COLO668 (cell line): Measurements from ENCODE around the gene FGF14.

Experiments used
- DNase-seq: peaks from one replicate; lab custom pipeline; 2025; ENCODE audit not compliant: unreplicated experiment; lab: John Stamatoyannopoulos, UW

FGF14 gene

GRCh38 chr13:102369302-102369701, 32.5 kb downstream of the FGF14 start:
- peak; percentile 40 for DNase-seq

GRCh38 chr13:102367836-102368235, 34.0 kb downstream of the FGF14 start:
- DNase-seq: no peak

- no peak for DNase-seq
Measured at GRCh38 chr13:102361113-102361512, 40.7 kb downstream of the FGF14 start.

GRCh38 chr13:102359264-102359663, 42.6 kb downstream of the FGF14 start:
- no peak for DNase-seq

GRCh38 chr13:102355251-102355650, 46.6 kb downstream of the FGF14 start:
- DNase-seq: no peak

GRCh38 chr13:102354011-102354410, 47.8 kb downstream of the FGF14 start:
- no peak for DNase-seq

GRCh38 chr13:102351521-102351920, 50.3 kb downstream of the FGF14 start:
- DNase-seq: no peak

- no peak for DNase-seq
Measured at GRCh38 chr13:102347490-102347889, 54.4 kb downstream of the FGF14 start.

- no peak for DNase-seq
Measured at GRCh38 chr13:102346769-102347168, 55.1 kb downstream of the FGF14 start.

- no peak for DNase-seq
Measured at GRCh38 chr13:102344410-102344809, 57.4 kb downstream of the FGF14 start.

GRCh38 chr13:102333320-102334198, 68.3 kb downstream of the FGF14 start:
- DNase-seq: peak; percentile 74

GRCh38 chr13:102328909-102329308, 72.9 kb downstream of the FGF14 start:
- DNase-seq: no peak

GRCh38 chr13:102327119-102327617, 74.7 kb downstream of the FGF14 start:
- no peak for DNase-seq

- no peak for DNase-seq
Measured at GRCh38 chr13:102326381-102327118, 75.3 kb downstream of the FGF14 start.

- no peak for DNase-seq
Measured at GRCh38 chr13:102325321-102325720, 76.5 kb downstream of the FGF14 start.

- no peak for DNase-seq
Measured at GRCh38 chr13:102323505-102323904, 78.3 kb downstream of the FGF14 start.

- no peak for DNase-seq
Measured at GRCh38 chr13:102323012-102323411, 78.8 kb downstream of the FGF14 start.

GRCh38 chr13:102322211-102322610, 79.6 kb downstream of the FGF14 start:
- DNase-seq: no peak

GRCh38 chr13:102318233-102318632, 83.6 kb downstream of the FGF14 start:
- no peak for DNase-seq

GRCh38 chr13:102317593-102317992, 84.3 kb downstream of the FGF14 start:
- DNase-seq: no peak

- DNase-seq: no peak
Measured at GRCh38 chr13:102316732-102317131, 85.1 kb downstream of the FGF14 start.

- no peak for DNase-seq
Measured at GRCh38 chr13:102312841-102313240, 89.0 kb downstream of the FGF14 start.
